B cell (primary cell): ENCODE results near the gene VPS26C. TPM values are rescaled to one million over a fixed set of nuclear protein-coding genes. Genes with fewer than 3 reads are reported as not detected.

ENCODE experiments used
- ATAC-seq: fragments of 200-7000 bp; cut with Tn5 transposase; one replicate; pipeline ENCODE4 v1.10.0; 2021; ENCODE audit warnings: low read depth, mild to moderate bottlenecking, moderate number of reproducible peaks, moderate library complexity
- CTCF ChIA-PET: fragments of 350-600 bp; sonication (Branson Sonifier 250); formaldehyde crosslinking; loops from one replicate; lab custom pipeline; 2021; ENCODE audit warnings: antibody characterized with exemption, inconsistent platforms; lab: Charles Lee
- POLR2A ChIA-PET: fragments of 350-600 bp; sonication (Branson Sonifier 250); formaldehyde crosslinking; loops from one replicate; lab custom pipeline; 2021; ENCODE audit warnings: antibody characterized with exemption; lab: Charles Lee
- DNase-seq: peaks from one replicate; pipeline ENCODE4 v3.0.0; 2013
- H2AFZ ChIP-seq: 2 replicates; pipeline ENCODE4 v1.6.1; 2012; ENCODE audit warnings: mild to moderate bottlenecking, low read depth, low read length; ENCODE audit not compliant: insufficient read depth, poor library complexity, severe bottlenecking
- H3K27ac ChIP-seq, 2 donors: 1 replicate in 1 of 2; 2 replicates in 1 of 2; pipeline ENCODE4 v1.5.1; 2012 to 2013; ENCODE audit warnings: low read length in 2 of 2, mild to moderate bottlenecking in 2 of 2, moderate library complexity in 1 of 2
- H3K27me3 ChIP-seq, 4 experiments: fragments of 200-600 bp in 1 of 4; sonication (generic) in 1 of 4; replicated peaks in 1 of 4; 1 replicate in 2 of 4; 2 replicates in 2 of 4; pipeline versions ENCODE4 v1.6.1 to v1.7.0; 2013 to 2016; ENCODE audit warnings: low read length in 3 of 4, mild to moderate bottlenecking in 2 of 4, mixed read lengths in 1 of 4, moderate library complexity in 1 of 4; ENCODE audit not compliant: insufficient read depth in 4 of 4, control insufficient read depth in 3 of 4; ENCODE audit errors: control extremely low read depth in 1 of 4
- H3K36me3 ChIP-seq, 2 experiments: replicated peaks in 1 of 2; 1 replicate in 1 of 2; 2 replicates in 1 of 2; pipeline versions ENCODE4 v1.6.1 to v1.7.1; 2013; ENCODE audit warnings: low read length in 1 of 2; ENCODE audit not compliant: insufficient read depth in 2 of 2, control insufficient read depth in 1 of 2; ENCODE audit errors: control extremely low read depth in 1 of 2, extremely low read depth in 1 of 2
- H3K4me1 ChIP-seq, 2 donors: fragments of 200-600 bp in 1 of 2; sonication (generic) in 1 of 2; 1 replicate in 1 of 2; 2 replicates in 1 of 2; pipeline versions ENCODE4 v1.5.1 to v1.6.1; 2013 to 2017; ENCODE audit warnings: low read length in 2 of 2; ENCODE audit not compliant: control insufficient read depth in 2 of 2, insufficient read depth in 2 of 2
- H3K4me2 ChIP-seq: replicated peaks from 2 replicates; pipeline ENCODE3; 2012; ENCODE audit warnings: mild to moderate bottlenecking, low read depth, low read length; ENCODE audit not compliant: poor library complexity, severe bottlenecking
- H3K4me3 ChIP-seq, 5 experiments: fragments of 200-600 bp in 1 of 5; sonication (generic) in 1 of 5; 1 replicate in 3 of 5; 2 replicates in 2 of 5; pipeline versions ENCODE4 v1.5.1 to v1.7.0; 2011 to 2016; ENCODE audit warnings: low read length in 4 of 5, mild to moderate bottlenecking in 4 of 5, low read depth in 2 of 5, control low read depth in 1 of 5, moderate library complexity in 1 of 5; ENCODE audit not compliant: insufficient read depth in 1 of 5; ENCODE audit errors: control extremely low read depth in 1 of 5, extremely low read depth in 1 of 5
- H3K79me2 ChIP-seq: fragments of 200-600 bp; sonication (generic); one replicate; pipeline ENCODE4 v1.6.0; 2016; ENCODE audit warnings: low read length; ENCODE audit not compliant: control insufficient read depth, insufficient read depth
- H3K9ac ChIP-seq: fragments of 200-600 bp; sonication (generic); 2 replicates; pipeline ENCODE4 v1.6.1; 2017; ENCODE audit warnings: mild to moderate bottlenecking, low read length, moderate library complexity
- H3K9me3 ChIP-seq, 3 donors: one replicate each; pipeline versions ENCODE4 v1.6.1 to v1.7.1; 2013; ENCODE audit warnings: low read length in 2 of 3; ENCODE audit not compliant: control insufficient read depth in 2 of 3, insufficient read depth in 1 of 3; ENCODE audit errors: control extremely low read depth in 1 of 3
- H4K20me1 ChIP-seq: 2 replicates; pipeline ENCODE4 v1.6.0; 2012; ENCODE audit warnings: mild to moderate bottlenecking, low read length; ENCODE audit not compliant: insufficient read depth, control insufficient read depth, poor library complexity, severe bottlenecking
- H3K27ac Mint-ChIP-seq: one replicate; pipeline ENCODE4 v1.8.0; 2021; ENCODE audit warnings: mixed read lengths
- H3K27me3 Mint-ChIP-seq: one replicate; pipeline ENCODE4 v1.8.0; 2021; ENCODE audit warnings: mixed read lengths
- H3K4me1 Mint-ChIP-seq: one replicate; pipeline ENCODE4 v1.8.0; 2021; ENCODE audit warnings: mixed read lengths
- H3K4me3 Mint-ChIP-seq: one replicate; pipeline ENCODE4 v1.8.0; 2021; ENCODE audit warnings: mixed read lengths
- H3K9me3 Mint-ChIP-seq: one replicate; pipeline ENCODE4 v1.8.0; 2022; ENCODE audit warnings: mixed read lengths; ENCODE audit not compliant: insufficient read depth
- CTCF ChIP-seq: fragments of 200-600 bp; IDR thresholded peaks from one replicate; pipeline ENCODE4 v1.8.0; 2022; ENCODE audit warnings: antibody characterized with exemption, mild to moderate bottlenecking
- EZH2 ChIP-seq: IDR thresholded peaks from 2 replicates; pipeline ENCODE4 v1.6.1; 2012; ENCODE audit warnings: borderline replicate concordance, low read depth, mild to moderate bottlenecking, moderate library complexity, low read length; ENCODE audit not compliant: insufficient read depth, poor library complexity, severe bottlenecking
- WGBS: methylation state at CpG from one replicate; pipeline ENCODE4 v1.1.5; 2013; ENCODE audit warnings: missing lambda C conversion rate; ENCODE audit not compliant: insufficient coverage; 5-methylcytosine and 5-hydroxymethylcytosine counted together
- intact Hi-C: fragments of 100-400 bp; cut with micrococcal nuclease; formaldehyde crosslinking; loops from one replicate; pipeline ENCODE4 v1.10.0; 2022
- polyA plus RNA-seq: library from polyadenylated mRNA; depleted of rRNA; stranded (reverse); fragments of >200 nt; gene quantifications from 2 replicates; pipeline ENCODE4 v1.2.3, GENCODE V29; 2012
- total RNA-seq, 2 donors: library from RNA; stranded (reverse); fragments of 120-200 nt in 1 of 2; gene quantifications; 1 replicate in 1 of 2; 2 replicates in 1 of 2; pipeline versions ENCODE4 v1.2.3 to v1.2.4, GENCODE V29; 2013 to 2022

VPS26C gene
- total and polyA plus RNA-seq, 2 donors (not counting 1 experiment from before 2014, with no cell fraction given), result 34.3 to 58.6 TPM

- H3K79me2 ChIP-seq, result peaks cover 6% of the 10 kb centered on the region
- 1% methylated on average over 31 of the region's 35 CpGs for WGBS
- TF ChIP-seq EZH2 (no peak), CTCF (no peak)
- no peak for DNase-seq
- ChIA-PET CTCF (interaction anchor here (0.5 to 1.6 kb wide), 6 partner anchors 20 to 1472 kb away, joined by 3 to 9 read pairs (median 4); partner anchors contain the start of gene VPS26C), POLR2A (interaction anchor here (0.9 to 1.1 kb wide), 4 partner anchors 46 to 231 kb away, joined by 3 read pairs; partner anchors contain the start of gene DYRK1A)
- peak overlapping the region; percentile 91 for H3K27ac Mint-ChIP-seq
- peak overlapping the region; percentile 36 to 86 (median 78) for H3K4me3 ChIP-seq
- H3K36me3 ChIP-seq, result peaks cover 0 to 10% of the 10 kb centered on the region in 2 experiments
- H3K9me3 ChIP-seq, result peaks cover 0 to 8% (median 0%) of the 10 kb centered on the region in 3 donors
- peak overlapping the region; percentile 96 for H3K4me3 Mint-ChIP-seq
- H3K9ac ChIP-seq, result peak overlapping the region; percentile 89
- peak overlapping the region; percentile 94 for H2AFZ ChIP-seq
- peaks cover 24% of the 10 kb centered on the region for H3K4me1 Mint-ChIP-seq
- peak overlapping the region; percentile 92 for H3K4me2 ChIP-seq
- H3K27me3 ChIP-seq, result no peaks in the 10 kb centered on the region
- no peaks in the 10 kb centered on the region for H4K20me1 ChIP-seq
- H3K9me3 Mint-ChIP-seq, result no peaks in the 10 kb centered on the region
- peaks cover 11 to 26% of the 10 kb centered on the region in 2 donors for H3K4me1 ChIP-seq
- no peaks in the 10 kb centered on the region for H3K27me3 Mint-ChIP-seq
- H3K27ac ChIP-seq, result peak overlapping the region; percentile 68 to 72
- no peak for ATAC-seq
- intact Hi-C loops, result loop anchor here (2.0 kb wide), 4 partner anchors 38 to 244 kb away; partner anchors contain the start of genes PIGP and TTC3
Observed at GRCh38 chr21:37220433-37220980, 46.6 kb downstream of the VPS26C start.
